Peyer's patch (tissue), 4 donors: ENCODE results near the gene ACSL6. TPM values are rescaled to one million over a fixed set of nuclear protein-coding genes. Genes with fewer than 3 reads are reported as not detected.

Source experiments
- DNase-seq, 3 donors: peaks; one replicate each; pipeline ENCODE4 v3.0.0-alpha.2; 2017 to 2019
- H3K27ac ChIP-seq, 4 donors: fragments of 200-600 bp; sonication (generic); one replicate each; pipeline ENCODE4 v1.5.1; 2016 to 2019
- H3K27me3 ChIP-seq, 2 donors: fragments of 200-600 bp; sonication (generic); one replicate each; pipeline ENCODE4 v1.5.1; 2019
- H3K36me3 ChIP-seq, 3 donors: fragments of 200-600 bp; sonication (generic); one replicate each; pipeline ENCODE4 v1.5.1; 2016 to 2019
- H3K4me1 ChIP-seq, 4 donors: fragments of 200-600 bp; sonication (generic); one replicate each; pipeline ENCODE4 v1.5.1; 2016 to 2019
- H3K4me3 ChIP-seq, 4 donors: fragments of 200-600 bp; sonication (generic); 1 replicate in 3 of 4; 2 replicates in 1 of 4; pipeline ENCODE4 v1.5.1; 2016 to 2019; ENCODE audit warnings: mild to moderate bottlenecking in 1 of 4
- H3K9me3 ChIP-seq, 4 donors: fragments of 200-600 bp; sonication (generic); one replicate each; pipeline ENCODE4 v1.5.1; 2016 to 2019; ENCODE audit warnings: mild to moderate bottlenecking in 1 of 4
- POLR2A ChIP-seq, 2 donors: fragments of 450-650 bp; IDR thresholded peaks; one replicate each; pipeline ENCODE4 v1.5.1; 2017; ENCODE audit warnings: antibody characterized with exemption in 2 of 2, mild to moderate bottlenecking in 2 of 2, moderate library complexity in 2 of 2
- total RNA-seq, 4 donors: library from RNA; depleted of rRNA; stranded (reverse); fragments of >200 nt; gene quantifications; one replicate each; pipeline ENCODE4 v1.1.0, GENCODE V29; 2016
- TF ChIP-seq, protein P1 (sequence below), 6 experiments: fragments of 450-650 bp in 4 of 6; fragments of 200-600 bp in 2 of 6; sonication (generic) in 1 of 6; IDR thresholded peaks; one replicate each; pipeline ENCODE4 v1.5.1; 2017 to 2019; ENCODE audit warnings: antibody characterized with exemption in 6 of 6, mild to moderate bottlenecking in 3 of 6, moderate library complexity in 1 of 6

The ACSL6 gene
- total RNA-seq, 4 donors from 2014 or later = 1.1 to 12.4 (median 7.4) TPM; not detected in 1

DNA sequence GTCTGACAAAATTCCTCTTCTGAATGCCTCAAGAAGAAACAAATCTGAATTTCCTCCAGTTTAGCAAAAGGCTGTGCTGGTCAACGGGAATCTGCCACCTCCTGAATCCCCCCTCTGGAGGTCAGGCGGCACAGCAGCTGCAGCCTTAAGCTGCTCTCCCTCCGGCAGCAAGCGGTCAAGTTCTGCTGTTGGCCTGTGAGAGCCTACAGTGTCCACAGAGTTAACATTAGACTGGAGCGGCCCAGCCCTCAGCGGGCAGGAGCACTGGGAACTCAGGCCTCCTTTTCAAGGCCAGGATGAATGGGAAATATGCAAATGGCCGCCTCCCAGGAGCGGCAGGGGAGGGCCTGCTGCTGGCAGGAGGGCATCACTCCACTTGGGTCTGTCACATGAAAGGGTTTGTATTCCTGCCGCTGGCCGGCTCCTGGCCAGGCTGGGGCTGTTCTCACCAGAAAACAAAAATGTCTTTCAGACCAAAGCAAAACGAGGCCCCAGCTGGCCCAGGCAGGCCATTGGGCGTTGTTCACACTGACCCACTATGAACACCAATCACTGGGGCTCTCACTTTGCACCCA, 8.2 kb downstream of the ACSL6 start:
- no peak overlapping the region for H3K27ac ChIP-seq
- peak in 1 of 3 donors; percentile 24 for DNase-seq
- H3K4me3 ChIP-seq = no peak overlapping the region
- peaks cover 0 to 1% (median 0%) of the 10 kb centered on the region in 4 donors for H3K9me3 ChIP-seq
- no peak for TF ChIP-seq POLR2A (IDR thresholded peaks at IDR 0.05)
- TF ChIP-seq, protein P1, sequence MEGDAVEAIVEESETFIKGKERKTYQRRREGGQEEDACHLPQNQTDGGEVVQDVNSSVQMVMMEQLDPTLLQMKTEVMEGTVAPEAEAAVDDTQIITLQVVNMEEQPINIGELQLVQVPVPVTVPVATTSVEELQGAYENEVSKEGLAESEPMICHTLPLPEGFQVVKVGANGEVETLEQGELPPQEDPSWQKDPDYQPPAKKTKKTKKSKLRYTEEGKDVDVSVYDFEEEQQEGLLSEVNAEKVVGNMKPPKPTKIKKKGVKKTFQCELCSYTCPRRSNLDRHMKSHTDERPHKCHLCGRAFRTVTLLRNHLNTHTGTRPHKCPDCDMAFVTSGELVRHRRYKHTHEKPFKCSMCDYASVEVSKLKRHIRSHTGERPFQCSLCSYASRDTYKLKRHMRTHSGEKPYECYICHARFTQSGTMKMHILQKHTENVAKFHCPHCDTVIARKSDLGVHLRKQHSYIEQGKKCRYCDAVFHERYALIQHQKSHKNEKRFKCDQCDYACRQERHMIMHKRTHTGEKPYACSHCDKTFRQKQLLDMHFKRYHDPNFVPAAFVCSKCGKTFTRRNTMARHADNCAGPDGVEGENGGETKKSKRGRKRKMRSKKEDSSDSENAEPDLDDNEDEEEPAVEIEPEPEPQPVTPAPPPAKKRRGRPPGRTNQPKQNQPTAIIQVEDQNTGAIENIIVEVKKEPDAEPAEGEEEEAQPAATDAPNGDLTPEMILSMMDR (IDR thresholded peaks at IDR 0.05) = no peak
- no peaks in the 10 kb centered on the region for H3K36me3 ChIP-seq
- no peaks in the 10 kb centered on the region for H3K27me3 ChIP-seq
- H3K4me1 ChIP-seq = peaks cover 0 to 10% (median 1%) of the 10 kb centered on the region in 4 donors

DNA sequence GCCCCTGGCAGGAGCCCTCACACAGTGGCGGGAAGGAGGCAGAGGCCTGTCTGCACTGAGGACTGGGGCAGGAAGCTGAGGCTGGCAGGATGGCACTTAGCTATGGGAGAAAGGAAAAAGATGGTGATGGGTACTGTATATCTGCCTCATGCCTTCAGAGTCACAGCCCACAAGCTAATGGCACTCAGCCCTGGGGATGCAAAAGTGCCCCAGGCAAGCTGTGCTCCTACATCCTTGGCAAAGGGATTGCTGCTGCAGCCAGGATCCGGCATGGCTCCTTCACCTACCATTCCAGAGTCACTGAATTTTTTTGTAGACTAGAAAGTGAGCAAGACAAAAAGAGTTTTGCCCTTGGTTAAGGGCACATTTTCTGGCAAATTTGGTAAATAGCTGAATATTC, 8.7 kb downstream of the ACSL6 start:
- Histone ChIP-seq H3K4me1 (peaks cover 0 to 10% (median 1%) of the 10 kb centered on the region in 4 donors), H3K4me3 (no peak overlapping the region), H3K27ac (no peak overlapping the region), H3K36me3 (no peaks in the 10 kb centered on the region), H3K9me3 (no peaks in the 10 kb centered on the region), H3K27me3 (no peaks in the 10 kb centered on the region)
- DNase-seq = peak in 1 of 3 donors; percentile 8
- TF ChIP-seq, protein P1 (IDR thresholded peaks at IDR 0.05) = no peak

DNA sequence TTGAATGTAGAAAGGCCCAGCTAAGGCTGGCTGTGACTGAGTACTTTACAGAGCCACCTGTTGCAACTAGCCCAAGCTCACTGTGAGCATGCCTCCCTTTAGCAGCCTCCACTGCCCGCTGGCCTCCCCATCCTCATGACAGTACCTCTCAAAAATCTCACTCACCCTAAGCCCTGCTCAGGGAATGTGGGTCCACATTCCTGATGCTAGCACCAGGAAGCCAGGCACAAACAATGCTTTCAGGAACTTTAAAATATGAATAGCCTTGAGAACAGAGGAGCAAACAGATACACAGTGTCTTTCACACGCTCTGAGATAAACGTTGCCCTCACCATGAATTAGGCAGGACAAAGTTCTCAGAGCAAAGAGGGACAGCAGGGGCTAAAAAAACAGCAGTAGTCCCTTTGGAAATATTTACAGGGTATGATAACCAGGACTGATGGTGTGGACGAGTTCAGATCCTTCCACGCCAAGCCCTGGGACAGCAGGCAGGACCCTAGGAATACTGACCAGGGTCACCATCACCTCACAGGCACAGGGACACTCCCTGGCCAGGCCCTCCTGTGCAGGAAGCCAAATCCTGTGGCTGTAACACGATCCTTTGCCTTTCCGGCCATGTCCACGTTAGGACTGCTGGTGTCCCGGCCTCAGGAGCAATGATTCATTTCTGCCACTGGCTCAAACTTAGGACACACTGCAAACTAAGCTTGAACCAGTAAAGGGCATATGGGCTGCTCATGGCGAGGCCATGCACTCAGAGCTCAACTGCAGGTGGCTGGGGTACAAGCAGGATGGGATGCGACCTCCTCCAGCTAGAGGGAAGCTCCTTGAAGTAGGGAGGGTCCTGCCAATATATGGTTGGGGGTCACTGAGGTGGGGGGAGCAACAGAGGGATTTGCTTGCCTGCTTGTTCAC, 9.6 kb downstream of the ACSL6 start:
- no peak overlapping the region for H3K4me3 ChIP-seq
- H3K36me3 ChIP-seq = no peaks in the 10 kb centered on the region
- H3K27me3 ChIP-seq = no peaks in the 10 kb centered on the region
- H3K9me3 ChIP-seq = no peaks in the 10 kb centered on the region
- peak in 1 of 3 donors; percentile 41 for DNase-seq
- no peak overlapping the region for H3K27ac ChIP-seq
- TF ChIP-seq, protein P1 (IDR thresholded peaks at IDR 0.05) = no peak
- TF ChIP-seq POLR2A (IDR thresholded peaks at IDR 0.05) = no peak
- H3K4me1 ChIP-seq = peaks cover 0 to 10% (median 1%) of the 10 kb centered on the region in 4 donors

DNA sequence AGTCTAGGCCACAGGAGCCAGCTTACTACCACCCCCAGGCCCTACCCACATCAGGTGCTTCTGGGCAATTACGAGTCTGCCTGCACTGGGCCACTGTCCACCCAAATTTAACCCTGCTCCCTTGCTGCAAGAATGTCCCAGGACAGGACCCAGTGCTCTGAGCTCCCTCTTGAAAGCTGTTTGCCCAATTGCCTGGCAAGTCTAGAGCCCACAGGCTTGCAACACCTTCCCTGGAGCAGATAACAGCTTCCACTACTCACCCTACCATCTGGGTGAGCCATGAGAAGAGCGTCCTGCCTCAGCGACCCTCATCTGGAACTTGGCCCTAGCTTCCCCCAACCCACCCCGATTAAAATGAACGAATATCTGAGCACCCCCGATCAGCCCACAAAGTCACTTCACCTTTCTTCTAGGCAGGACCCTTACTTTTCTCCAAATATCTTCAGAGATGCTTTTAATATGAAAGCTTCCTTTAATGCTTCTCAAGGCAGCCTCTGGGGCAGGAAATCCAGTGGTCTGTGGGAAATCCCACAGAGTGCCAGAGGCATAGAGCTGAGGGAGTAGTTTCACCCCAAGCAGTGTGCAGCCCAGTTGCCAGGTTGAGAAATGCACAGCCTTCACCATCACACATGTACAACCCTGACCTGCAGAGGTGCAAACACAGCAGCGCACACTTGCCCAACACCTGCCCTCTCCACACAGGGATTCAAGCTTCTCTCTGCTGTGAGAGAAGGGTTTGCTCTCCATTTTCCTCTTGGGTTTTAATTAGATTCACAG, 10.6 kb downstream of the ACSL6 start:
- peak; percentile 20 to 73 (median 22) for DNase-seq
- Histone ChIP-seq H3K4me3 (no peak overlapping the region), H3K27ac (no peak overlapping the region), H3K4me1 (peaks cover 0 to 10% (median 1%) of the 10 kb centered on the region in 4 donors), H3K9me3 (no peaks in the 10 kb centered on the region), H3K27me3 (no peaks in the 10 kb centered on the region), H3K36me3 (no peaks in the 10 kb centered on the region)
- no peak for TF ChIP-seq POLR2A (IDR thresholded peaks at IDR 0.05)
- TF ChIP-seq, protein P1 (IDR thresholded peaks at IDR 0.05) = no peak

DNA sequence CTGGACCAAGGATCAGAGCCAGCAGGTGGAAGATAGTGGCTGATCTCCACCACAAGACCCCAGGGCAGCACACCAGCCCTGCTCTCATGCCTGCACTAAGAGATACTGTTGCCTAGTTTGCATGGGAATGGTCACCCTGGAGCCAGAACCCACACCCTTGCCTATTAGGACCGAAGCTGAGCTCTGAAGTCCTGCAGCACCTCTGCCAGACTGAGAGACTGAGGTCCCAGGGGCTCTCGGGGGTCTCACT, 11.3 kb downstream of the ACSL6 start:
- DNase-seq = peak in 1 of 3 donors; percentile 27
- H3K36me3 ChIP-seq = no peaks in the 10 kb centered on the region
- H3K27ac ChIP-seq = no peak overlapping the region
- no peaks in the 10 kb centered on the region for H3K9me3 ChIP-seq
- H3K27me3 ChIP-seq = no peaks in the 10 kb centered on the region
- TF ChIP-seq, protein P1 (IDR thresholded peaks at IDR 0.05) = no peak
- peaks cover 0 to 10% (median 1%) of the 10 kb centered on the region in 4 donors for H3K4me1 ChIP-seq
- H3K4me3 ChIP-seq = no peak overlapping the region
